ENCODE measurements around the gene OMP.

OMP gene

GRCh38 chr11:77122576-77123212 lies 20.1 kb downstream of the OMP start:
- no peak for DNase-seq (ENCODE audit: low read depth, low spot score)

- DNase-seq (ENCODE audit: low read depth, low spot score) = no peak
Measured at GRCh38 chr11:77123591-77123990, 21.0 kb downstream of the OMP start.

DNA sequence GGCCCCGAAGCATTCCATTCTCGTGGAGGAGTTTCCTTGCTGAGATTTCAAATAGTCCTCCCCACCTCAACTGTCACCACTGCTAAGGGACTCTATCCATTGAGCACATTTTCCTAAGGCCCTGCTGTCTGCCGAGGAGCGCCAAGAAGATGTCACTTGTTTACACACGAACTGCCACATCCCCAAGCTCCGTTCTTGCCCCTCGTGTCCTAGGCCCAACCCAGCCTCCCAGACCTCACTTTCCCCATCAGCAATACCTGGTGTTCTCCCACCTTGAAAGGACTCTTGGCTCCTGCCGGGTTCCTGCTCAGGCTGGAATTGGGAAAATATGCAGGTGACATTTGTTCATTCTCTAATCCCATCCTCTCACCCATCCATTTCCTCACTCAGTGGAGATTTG lies 21.4 kb downstream of the OMP start:
- DNase-seq (ENCODE audit: low read depth, low spot score) = no peak

GRCh38 chr11:77124488-77124887 lies 21.8 kb downstream of the OMP start:
- DNase-seq (ENCODE audit: low read depth, low spot score) = no peak

DNA sequence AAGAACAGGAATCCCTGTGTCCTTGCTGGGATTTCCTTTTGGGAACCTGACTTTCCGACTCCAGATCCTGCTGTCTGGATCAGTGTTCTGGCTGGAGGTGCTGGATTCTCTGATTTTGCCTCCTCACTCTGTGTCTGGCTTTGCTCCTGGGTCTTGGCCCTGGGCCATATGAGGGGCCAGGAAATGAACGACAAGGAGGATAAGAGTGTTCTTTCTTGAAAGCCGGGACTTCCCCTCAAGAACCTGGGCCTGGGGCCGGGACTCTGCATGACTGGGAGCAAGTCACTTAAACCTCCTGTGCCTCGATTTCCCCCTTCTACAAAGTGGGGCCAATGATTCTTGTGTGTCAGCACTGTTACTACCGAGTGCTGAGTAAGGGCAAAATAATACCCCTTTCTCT lies 22.6 kb downstream of the OMP start:
- DNase-seq (ENCODE audit: low read depth, low spot score) = no peak

- DNase-seq (ENCODE audit: low read depth, low spot score) = no peak
Measured at GRCh38 chr11:77125695-77126094, 23.1 kb downstream of the OMP start.

- DNase-seq (ENCODE audit: low read depth, low spot score) = no peak
Measured at GRCh38 chr11:77126156-77126775, 23.6 kb downstream of the OMP start.

GRCh38 chr11:77126861-77127234 lies 24.2 kb downstream of the OMP start:
- no peak for DNase-seq (ENCODE audit: low read depth, low spot score)

GRCh38 chr11:77127235-77127911 lies 24.7 kb downstream of the OMP start:
- DNase-seq (ENCODE audit: low read depth, low spot score) = no peak

DNA sequence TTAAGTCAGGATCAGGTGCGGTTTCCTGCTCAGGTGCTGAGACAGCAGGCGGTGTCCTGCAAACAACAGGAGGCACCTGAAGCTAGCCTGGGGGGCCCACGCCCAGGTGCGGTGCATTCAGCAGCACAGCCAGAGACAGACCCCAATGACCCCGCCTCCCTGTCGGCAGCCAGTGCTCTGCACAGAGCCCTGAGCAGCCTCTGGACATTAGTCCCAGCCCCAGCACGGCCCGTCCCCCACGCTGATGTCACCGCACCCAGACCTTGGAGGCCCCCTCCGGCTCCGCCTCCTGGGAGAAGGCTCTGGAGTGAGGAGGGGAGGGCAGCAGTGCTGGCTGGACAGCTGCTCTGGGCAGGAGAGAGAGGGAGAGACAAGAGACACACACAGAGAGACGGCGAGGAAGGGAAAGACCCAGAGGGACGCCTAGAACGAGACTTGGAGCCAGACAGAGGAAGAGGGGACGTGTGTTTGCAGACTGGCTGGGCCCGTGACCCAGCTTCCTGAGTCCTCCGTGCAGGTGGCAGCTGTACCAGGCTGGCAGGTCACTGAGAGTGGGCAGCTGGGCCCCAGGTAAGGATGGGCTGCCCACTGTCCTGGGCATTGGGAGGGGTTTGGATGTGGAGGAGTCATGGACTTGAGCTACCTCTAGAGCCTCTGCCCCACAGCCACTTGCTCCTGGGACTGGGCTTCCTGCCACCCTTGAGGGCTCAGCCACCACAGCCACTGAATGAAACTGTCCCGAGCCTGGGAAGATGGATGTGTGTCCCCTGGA lies 25.5 kb downstream of the OMP start, which contains the start of gene MYO7A:
TSS of gene MYO7A (plus strand) at position 327 of the 772 bp plus-strand sequence. CDS start 2,389 bp downstream, outside the sequence.
- no peak for DNase-seq (ENCODE audit: low read depth, low spot score)

DNA sequence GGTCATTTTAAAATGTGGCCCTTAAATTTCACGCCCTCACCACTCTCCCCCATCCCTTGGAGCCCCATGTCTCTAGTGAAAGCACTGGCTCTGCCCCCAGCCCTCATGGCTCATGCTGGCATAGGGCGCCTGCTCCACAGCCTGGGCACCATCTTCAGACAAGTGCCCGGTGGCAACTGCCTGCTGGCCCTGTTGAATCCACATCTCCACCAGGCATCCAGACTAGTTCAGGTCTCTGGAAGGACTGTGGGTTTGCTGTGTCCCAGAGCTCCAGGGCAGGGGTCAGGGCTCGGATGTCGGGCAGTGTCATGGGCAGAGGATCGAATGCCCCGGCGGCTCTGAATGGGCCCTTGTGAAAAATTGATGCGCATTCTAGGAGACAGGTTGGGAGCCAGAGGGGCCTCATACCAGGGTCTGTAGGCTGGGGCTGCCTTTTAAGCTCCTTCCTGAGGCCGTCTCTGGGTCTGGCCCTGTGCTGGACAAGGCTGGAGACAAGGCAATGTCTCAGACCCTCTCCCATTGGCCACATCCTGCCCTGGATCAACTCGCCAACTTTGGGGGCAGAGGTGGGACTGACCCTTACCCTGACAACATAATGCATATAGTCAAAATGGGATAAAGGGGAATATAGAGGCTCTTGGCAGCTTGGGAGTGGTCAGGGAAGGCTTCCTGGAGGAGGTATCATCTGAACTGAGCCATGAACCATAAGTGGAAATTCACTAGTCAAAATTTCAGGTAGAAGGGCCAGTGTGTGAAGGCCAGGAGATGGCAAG lies 26.6 kb downstream of the OMP start:
- no peak for DNase-seq (ENCODE audit: low read depth, low spot score)

DNA sequence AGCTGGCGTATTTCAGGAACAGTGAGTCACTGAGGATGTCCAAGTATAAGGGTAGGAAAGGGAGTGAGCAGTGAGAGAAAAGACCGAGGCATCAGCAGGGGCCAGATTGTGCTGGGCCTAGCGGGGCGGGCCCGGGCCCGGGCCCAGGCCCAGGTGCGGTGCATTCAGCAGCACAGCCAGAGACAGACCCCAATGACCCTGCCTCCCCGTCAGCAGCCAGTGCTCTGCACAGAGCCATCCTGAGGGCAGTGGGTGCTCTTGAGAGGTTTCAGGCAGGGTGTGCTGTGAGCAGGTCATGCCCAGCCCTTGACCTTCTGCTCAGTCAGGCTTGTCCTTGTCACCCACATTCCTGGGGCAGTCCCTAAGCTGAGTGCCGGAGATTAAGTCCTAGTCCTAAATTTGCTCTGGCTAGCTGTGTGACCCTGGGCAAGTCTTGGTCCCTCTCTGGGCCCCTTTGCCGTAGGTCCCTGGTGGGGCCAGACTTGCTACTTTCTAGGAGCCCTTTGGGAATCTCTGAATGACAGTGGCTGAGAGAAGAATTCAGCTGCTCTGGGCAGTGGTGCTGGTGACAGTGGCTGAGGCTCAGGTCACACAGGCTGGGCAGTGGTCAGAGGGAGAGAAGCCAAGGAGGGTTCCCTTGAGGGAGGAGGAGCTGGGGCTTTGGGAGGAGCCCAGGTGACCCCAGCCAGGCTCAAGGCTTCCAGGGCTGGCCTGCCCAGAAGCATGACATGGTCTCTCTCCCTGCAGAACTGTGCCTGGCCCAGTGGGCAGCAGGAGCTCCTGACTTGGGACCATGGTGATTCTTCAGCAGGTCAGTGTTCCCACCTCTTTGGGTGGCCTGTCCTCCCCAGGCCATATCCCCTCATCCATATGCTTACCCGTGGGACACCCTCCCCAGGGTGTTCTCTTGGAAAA lies 27.5 kb downstream of the OMP start:
- no peak for DNase-seq (ENCODE audit: low read depth, low spot score)

DNA sequence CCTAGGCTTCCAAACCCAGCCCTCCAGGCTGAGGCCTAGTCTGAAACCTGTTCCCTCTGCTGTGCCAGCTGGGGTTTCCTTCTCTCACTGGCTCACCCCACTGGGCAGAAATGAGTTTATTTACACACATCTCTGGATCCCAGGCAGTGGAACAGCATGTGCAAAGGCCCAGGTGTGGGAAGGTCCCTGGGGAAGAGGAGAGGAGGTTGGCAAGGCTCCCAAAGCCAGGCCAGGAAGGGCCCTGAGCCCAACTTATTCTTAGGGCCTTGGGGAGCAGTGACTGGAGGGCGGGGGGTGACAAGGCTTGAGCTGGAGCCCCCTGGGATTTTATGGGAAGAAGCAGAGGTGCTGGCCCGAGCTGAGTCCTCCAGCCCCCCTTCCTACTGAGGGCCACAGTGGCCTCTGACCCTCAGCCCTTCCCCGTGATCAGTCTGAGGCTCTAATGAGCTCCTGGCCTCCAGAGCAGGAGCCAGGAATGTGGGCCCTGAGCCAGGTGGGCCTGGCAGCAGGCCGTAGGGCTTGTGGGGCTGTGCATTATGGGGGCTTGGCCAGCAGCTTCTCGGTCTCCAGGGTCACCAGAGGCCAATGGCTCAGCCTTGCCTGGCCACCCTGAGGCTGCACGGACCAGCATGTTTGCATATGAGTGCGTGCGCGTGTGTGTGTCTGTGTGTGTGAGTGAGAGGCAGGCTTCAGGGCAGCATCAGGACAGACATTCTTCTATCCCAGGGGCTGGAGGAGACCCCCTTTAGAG lies 28.3 kb downstream of the OMP start:
- DNase-seq (ENCODE audit: low read depth, low spot score) = no peak

DNA sequence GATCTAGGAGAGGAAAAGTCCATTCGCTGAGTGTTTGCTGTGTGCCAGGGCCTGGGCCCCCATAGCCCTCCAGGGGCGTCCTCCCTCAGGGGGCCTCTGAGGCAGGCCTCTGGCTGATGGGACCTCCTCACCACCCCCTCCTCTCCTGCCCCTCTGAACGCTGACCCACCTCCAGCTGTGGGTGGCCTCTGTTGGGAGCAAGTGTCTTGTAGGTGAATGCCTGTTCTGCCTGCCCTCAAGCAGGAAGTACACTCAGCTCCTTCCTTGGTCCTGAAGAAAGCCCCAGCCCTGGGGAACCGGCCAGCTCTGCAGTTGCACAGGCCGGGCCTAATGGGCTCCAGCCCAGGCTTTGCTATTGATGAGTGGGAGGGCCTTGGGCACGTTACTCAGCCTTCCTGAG lies 28.9 kb downstream of the OMP start:
- DNase-seq (ENCODE audit: low read depth, low spot score) = no peak

GRCh38 chr11:77135069-77135468 lies 32.4 kb downstream of the OMP start:
- DNase-seq (ENCODE audit: low read depth, low spot score) = no peak

DNA sequence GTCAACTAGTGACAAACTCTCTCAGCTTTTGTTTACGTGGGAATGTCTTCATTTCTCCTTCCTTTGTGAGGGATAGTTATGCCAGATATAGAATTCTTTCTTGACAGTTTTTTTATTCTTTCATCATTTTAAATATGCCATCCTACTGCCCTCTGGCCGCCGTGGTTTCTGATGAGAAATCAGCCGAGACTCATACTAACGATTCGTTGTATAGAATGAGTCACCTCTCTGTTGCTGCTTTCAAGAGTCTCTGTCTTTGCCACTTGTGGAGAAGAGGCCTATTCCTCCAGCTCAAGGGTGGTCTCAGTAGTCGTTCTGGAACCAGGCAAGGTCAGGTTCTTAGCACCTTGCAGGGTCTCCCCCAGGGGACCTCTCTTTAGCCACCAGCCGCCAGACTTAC lies 33.4 kb downstream of the OMP start:
- DNase-seq (ENCODE audit: low read depth, low spot score) = no peak

GRCh38 chr11:77136784-77137420 lies 34.3 kb downstream of the OMP start:
- no peak for DNase-seq (ENCODE audit: low read depth, low spot score)

GRCh38 chr11:77137421-77137820 lies 34.8 kb downstream of the OMP start:
- no peak for DNase-seq (ENCODE audit: low read depth, low spot score)

GRCh38 chr11:77138106-77138649 lies 35.5 kb downstream of the OMP start:
- DNase-seq (ENCODE audit: low read depth, low spot score) = no peak
